ENCODE measurements around the gene ZNF576. TPM values are rescaled to one million over a fixed set of nuclear protein-coding genes. Genes with fewer than 3 reads are reported as not detected.
"Not testable (repeated sequence)": the region's sequence is repeated elsewhere in the genome, so short reads cannot be mapped to it uniquely, and the experiment has no call there.

The ZNF576 gene
- total RNA-seq, 1 donor = 9.9 TPM

DNA sequence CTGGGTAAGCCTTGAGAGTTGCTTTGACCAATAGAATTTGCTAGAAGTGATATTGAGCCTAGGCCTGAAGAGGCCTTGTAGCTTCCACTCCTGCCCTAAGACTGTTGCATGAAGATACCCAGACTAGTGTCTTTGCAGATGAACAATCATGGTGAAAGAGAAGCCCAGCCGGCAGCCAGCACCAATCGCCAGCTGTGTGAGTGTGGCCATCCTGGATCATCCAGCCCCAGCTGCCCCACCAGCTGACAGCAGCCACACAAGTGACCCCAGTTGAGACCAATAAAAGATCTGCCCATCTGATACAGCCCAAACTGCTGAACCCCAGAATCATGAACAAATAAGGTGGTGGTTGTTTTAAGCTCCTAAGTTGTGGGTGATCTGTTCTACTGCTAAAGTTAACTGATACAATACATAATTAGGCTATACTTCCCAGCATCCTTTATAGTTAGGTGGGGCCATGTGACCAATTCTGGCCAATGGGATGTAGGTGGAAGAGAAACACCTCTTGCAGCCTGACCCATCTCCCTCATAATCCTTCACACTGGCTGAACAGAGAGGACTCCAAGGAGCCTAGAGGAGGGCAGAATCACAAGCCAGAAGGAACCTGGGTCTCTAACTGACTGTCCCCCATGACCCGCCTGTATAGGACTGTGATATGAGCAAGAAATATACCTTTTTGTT lies 32.4 kb downstream of the ZNF576 start:
- no peak overlapping the region for H3K4me3 ChIP-seq (ENCODE audit: low read depth, low read length)
- no peak for DNase-seq (ENCODE audit: low read depth)
- TF ChIP-seq, protein P1, sequence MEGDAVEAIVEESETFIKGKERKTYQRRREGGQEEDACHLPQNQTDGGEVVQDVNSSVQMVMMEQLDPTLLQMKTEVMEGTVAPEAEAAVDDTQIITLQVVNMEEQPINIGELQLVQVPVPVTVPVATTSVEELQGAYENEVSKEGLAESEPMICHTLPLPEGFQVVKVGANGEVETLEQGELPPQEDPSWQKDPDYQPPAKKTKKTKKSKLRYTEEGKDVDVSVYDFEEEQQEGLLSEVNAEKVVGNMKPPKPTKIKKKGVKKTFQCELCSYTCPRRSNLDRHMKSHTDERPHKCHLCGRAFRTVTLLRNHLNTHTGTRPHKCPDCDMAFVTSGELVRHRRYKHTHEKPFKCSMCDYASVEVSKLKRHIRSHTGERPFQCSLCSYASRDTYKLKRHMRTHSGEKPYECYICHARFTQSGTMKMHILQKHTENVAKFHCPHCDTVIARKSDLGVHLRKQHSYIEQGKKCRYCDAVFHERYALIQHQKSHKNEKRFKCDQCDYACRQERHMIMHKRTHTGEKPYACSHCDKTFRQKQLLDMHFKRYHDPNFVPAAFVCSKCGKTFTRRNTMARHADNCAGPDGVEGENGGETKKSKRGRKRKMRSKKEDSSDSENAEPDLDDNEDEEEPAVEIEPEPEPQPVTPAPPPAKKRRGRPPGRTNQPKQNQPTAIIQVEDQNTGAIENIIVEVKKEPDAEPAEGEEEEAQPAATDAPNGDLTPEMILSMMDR (IDR thresholded peaks at IDR 0.05; ENCODE audit: insufficient read depth, low read depth, low read length) = no peak

DNA sequence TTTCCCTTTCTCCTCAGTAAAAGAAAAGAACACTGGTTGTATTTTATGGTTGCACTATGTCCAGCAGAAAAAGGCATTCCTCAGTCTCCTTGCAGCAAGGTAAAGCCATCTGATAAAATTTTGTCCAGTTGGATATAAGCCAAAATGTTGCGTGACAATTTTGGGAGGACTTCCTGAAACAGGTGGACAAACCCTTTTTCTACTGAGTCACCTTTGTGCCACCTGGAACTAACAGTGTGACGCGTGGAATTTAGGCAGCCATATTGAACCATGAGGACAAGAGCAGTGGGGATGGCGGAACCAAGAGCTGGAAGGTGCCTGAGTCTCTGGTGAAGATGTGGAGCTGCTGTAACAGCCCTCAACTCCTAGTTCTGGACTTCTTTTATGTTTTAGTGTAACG lies 35.1 kb downstream of the ZNF576 start:
- TF ChIP-seq, protein P1 (IDR thresholded peaks at IDR 0.05; ENCODE audit: insufficient read depth, low read depth, low read length) = no peak
- H3K4me3 ChIP-seq (ENCODE audit: low read depth, low read length) = no peak overlapping the region
- DNase-seq (ENCODE audit: low read depth) = no peak

DNA sequence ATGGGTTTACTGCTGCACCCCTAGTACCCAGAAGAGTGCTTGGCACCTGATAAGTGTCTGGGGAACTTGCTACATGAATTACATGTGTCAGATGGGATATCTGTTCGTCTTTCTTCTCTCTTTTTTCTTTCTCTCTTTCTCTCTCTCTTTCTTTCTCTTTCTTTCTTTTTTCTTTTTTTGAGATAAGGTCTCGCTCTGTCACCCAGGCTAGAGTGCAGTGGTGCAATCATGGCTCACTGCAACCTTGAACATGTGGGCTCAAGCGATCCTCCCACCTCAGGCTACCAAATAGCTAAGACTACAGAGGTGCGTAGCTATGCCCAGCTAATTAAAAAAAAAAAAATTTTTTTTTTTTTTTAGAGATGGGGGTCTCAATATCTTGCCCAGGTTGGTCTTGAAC lies 37.1 kb downstream of the ZNF576 start:
- DNase-seq (ENCODE audit: low read depth) = no peak
- no peak overlapping the region for H3K4me3 ChIP-seq (ENCODE audit: low read depth, low read length)
- TF ChIP-seq, protein P1 (IDR thresholded peaks at IDR 0.05; ENCODE audit: insufficient read depth, low read depth, low read length) = no peak

DNA sequence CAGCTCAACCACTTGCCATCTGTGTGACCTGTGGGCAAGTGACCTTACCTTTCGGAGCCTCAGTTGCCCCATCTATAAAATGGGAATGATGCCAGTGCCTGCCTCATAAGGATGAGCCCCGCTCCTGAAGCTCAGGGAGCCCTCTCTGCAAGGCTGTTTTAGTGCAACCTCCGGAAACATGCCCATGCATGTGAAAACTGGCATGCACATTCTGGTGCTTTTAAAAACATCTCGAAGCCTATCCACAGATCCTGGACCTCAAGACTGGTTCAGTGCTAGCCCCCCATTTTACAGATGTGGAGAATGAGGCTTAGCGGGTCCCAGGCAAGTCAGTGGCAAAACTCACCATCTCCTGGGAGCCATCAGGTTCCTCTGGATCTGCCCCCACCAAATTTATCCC lies 37.7 kb downstream of the ZNF576 start:
- H3K4me3 ChIP-seq (ENCODE audit: low read depth, low read length) = no peak overlapping the region
- TF ChIP-seq, protein P1 (IDR thresholded peaks at IDR 0.05; ENCODE audit: insufficient read depth, low read depth, low read length) = no peak
- DNase-seq (ENCODE audit: low read depth) = no peak

DNA sequence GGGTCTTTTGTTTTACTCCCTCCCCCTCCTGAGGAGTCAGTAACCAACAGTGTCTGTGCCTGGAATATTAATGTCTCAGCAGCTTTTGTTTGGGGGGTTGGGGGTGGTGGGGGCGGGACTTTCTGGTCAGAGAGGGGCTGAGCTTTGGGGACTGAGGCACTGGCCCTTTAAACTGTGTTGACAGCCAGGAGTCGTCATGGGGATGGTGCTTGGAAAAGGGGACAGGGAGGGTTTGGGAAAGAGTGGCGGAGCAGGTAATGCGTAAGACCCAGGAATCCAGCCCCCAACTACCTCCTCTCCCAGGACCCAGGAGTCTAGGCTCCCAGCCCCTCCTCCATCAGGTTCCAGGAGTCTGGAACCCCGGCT lies 38.1 kb downstream of the ZNF576 start:
- H3K4me3 ChIP-seq (ENCODE audit: low read depth, low read length) = peak overlapping the region; percentile 23
- TF ChIP-seq, protein P1 (IDR thresholded peaks at IDR 0.05; ENCODE audit: insufficient read depth, low read depth, low read length) = no peak
- no peak for DNase-seq (ENCODE audit: low read depth)

DNA sequence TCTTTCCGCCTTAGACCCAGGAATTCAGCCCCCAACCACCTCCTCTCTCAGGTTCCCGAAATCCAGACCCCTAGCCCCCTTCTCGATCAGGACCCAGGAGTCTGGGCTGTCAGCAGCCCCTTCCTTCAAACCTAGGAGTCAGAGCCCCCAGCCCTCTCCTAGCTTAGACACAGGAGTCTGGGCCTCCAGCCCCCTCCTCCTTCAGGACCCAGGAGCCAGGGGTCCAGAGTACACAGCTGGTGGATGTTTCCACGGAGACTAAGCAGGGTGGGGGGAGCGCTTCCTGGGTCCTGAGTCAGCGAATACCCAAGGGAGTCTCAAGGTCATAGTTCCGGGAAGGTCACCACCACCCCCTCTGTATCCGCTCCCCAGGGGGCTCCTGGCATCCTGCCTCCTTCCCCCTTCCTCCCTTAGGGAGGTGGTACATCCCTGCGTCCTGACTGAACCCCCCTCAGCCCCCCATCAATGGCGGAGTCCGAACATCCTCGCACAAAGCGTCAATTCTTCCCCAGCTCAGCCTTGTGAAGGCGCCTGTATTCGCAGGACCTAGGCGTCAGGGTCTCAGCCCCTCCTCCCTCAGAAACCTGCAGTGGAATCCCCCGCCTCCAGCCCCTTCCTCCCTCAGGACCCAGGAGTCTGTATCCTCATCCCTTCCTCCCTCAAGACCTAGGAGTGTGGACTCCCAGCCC lies 38.6 kb downstream of the ZNF576 start:
- DNase-seq (ENCODE audit: low read depth) = peak; percentile 18
- H3K4me3 ChIP-seq (ENCODE audit: low read depth, low read length) = peak overlapping the region; percentile 23
- TF ChIP-seq, protein P1 (IDR thresholded peaks at IDR 0.05; ENCODE audit: insufficient read depth, low read depth, low read length) = no peak

DNA sequence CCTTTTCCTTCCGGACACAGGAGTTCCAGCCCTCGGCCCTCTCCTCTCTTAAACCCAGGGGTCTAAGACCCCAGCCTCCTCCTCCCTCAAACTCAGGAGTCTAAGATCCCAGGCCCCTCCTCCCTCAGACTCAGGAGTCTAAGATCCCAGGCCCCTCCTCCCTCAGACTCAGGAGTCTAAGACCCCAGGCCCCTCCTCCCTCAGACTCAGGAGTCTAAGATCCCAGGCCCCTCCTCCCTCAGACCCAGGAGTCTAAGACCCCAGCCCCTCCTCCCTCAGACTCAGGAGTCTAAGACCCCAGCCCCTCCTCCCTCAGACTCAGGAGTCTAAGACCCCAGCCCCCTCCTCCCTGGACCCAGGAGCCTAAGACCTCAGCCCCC lies 39.2 kb downstream of the ZNF576 start:
- DNase-seq (ENCODE audit: low read depth); H3K4me3 ChIP-seq (ENCODE audit: low read depth, low read length): not testable (repeated sequence)
